BLaER1 treated with 17β-estradiol and CSF1 and Interleukin-3, amounts not matched to agents 10 nM and 100 nM (cell line): ENCODE results near the gene DNAH14.

Experiments
- H3K27ac ChIP-seq, 11 experiments: shearing (Covaris generic); formaldehyde crosslinking; 2 replicates each; pipeline ENCODE4 v1.8.1; 2022
- H3K27me3 ChIP-seq, 11 experiments: shearing (Covaris generic); formaldehyde crosslinking; 2 replicates each; pipeline ENCODE4 v1.8.1; 2022
- H3K36me3 ChIP-seq, 11 experiments: shearing (Covaris generic); formaldehyde crosslinking; 2 replicates each; pipeline ENCODE4 v1.8.1; 2022
- H3K4me1 ChIP-seq, 10 experiments: shearing (Covaris generic); formaldehyde crosslinking; 2 replicates each; pipeline ENCODE4 v1.8.1; 2022
- H3K4me2 ChIP-seq, 11 experiments: shearing (Covaris generic); formaldehyde crosslinking; 2 replicates each; pipeline ENCODE4 v1.8.1; 2022
- H3K4me3 ChIP-seq, 10 experiments: shearing (Covaris generic); formaldehyde crosslinking; 2 replicates each; pipeline ENCODE4 v1.8.1; 2022
- H3K9ac ChIP-seq, 11 experiments: shearing (Covaris generic); formaldehyde crosslinking; 2 replicates each; pipeline ENCODE4 v1.8.1; 2022
- H3K9me3 ChIP-seq, 11 experiments: shearing (Covaris generic); formaldehyde crosslinking; replicated peaks in 1 of 11; 2 replicates each; pipeline ENCODE4 v1.8.1; 2022
- H4K20me1 ChIP-seq, 11 experiments: shearing (Covaris generic); formaldehyde crosslinking; 2 replicates each; pipeline ENCODE4 v1.8.1; 2022
- Cebpa-rat ChIP-seq, 11 experiments: shearing (Covaris generic); IDR thresholded peaks; 2 replicates each; pipeline ENCODE4 v1.8.1; 2022

Gene DNAH14

GRCh38 chr1:224896130-224896781 lies 33.2 kb upstream of the DNAH14 start:
- no peak overlapping the region for H3K4me3 ChIP-seq
- H3K27ac ChIP-seq = no peak overlapping the region
- no peaks in the 10 kb centered on the region for H4K20me1 ChIP-seq
- H3K36me3 ChIP-seq = no peaks in the 10 kb centered on the region
- TF ChIP-seq Cebpa-rat (IDR thresholded peaks at IDR 0.05) = no peak
- H3K4me1 ChIP-seq = no peaks in the 10 kb centered on the region
- H3K27me3 ChIP-seq = no peaks in the 10 kb centered on the region
- no peak overlapping the region for H3K4me2 ChIP-seq
- H3K9ac ChIP-seq = no peak overlapping the region
- peaks cover 0 to 12% (median 6%) of the 10 kb centered on the region in 11 experiments; a peak in 12 of 22 replicates for H3K9me3 ChIP-seq

DNA sequence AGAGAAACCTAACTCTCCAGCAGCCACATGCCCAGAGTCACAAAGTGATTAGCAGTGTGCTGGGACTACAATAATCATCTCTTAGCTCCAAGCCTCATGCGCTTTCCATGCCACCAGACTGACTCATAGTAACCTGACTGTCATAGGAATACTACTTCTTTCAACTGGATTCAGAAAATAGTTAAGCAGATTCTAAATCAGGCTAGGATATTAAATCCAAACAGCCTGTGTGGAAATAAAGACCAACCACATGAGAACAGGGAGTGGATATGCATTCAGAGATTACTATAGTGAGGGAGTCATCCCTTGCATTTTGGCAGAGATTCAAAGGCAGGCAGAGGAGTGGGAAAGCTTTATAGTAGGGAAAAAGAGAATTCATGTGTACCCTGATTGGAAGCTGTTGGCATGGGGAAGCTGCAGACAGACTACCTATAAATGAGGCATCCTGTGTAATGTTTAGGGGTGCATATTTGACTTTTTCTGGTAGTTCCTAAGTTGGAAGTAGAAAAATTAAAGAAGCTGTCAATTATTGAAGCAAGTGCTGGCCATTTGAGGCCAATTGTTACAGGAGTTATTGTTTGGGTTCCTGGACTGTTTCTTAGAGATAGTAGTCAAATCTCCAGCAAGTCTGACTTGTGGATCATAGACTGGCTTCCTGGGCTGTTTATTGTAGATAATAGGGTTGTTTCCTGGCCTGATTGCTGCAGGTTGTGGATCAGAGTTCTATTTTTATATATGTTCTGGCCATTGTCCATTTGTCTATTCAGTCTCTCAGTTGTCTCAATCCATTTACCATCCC lies 31.7 kb upstream of the DNAH14 start:
- no peaks in the 10 kb centered on the region for H4K20me1 ChIP-seq
- H3K9me3 ChIP-seq = peaks cover 0 to 12% (median 6%) of the 10 kb centered on the region in 11 experiments; a peak in 12 of 22 replicates
- H3K27me3 ChIP-seq = no peaks in the 10 kb centered on the region
- no peaks in the 10 kb centered on the region for H3K36me3 ChIP-seq
- no peak overlapping the region for H3K4me2 ChIP-seq
- no peak for TF ChIP-seq Cebpa-rat (IDR thresholded peaks at IDR 0.05)
- no peak overlapping the region for H3K27ac ChIP-seq
- no peaks in the 10 kb centered on the region for H3K4me1 ChIP-seq
- H3K9ac ChIP-seq = no peak overlapping the region
- no peak overlapping the region for H3K4me3 ChIP-seq

- Histone ChIP-seq H3K4me3 (no peak overlapping the region), H3K4me1 (no peaks in the 10 kb centered on the region), H3K27ac (no peak overlapping the region), H3K9ac (no peak overlapping the region), H3K4me2 (no peak overlapping the region), H3K9me3 (peaks cover 0 to 12% (median 6%) of the 10 kb centered on the region in 11 experiments; a peak in 13 of 22 replicates), H3K27me3 (no peaks in the 10 kb centered on the region), H4K20me1 (no peaks in the 10 kb centered on the region), H3K36me3 (no peaks in the 10 kb centered on the region)
- no peak for TF ChIP-seq Cebpa-rat (IDR thresholded peaks at IDR 0.05)
These were observed 30.5 kb upstream of the DNAH14 start for GRCh38 chr1:224898937-224899336.

GRCh38 chr1:224900062-224900630 lies 29.3 kb upstream of the DNAH14 start:
- Histone ChIP-seq H3K9me3 (peaks cover 0 to 12% (median 8%) of the 10 kb centered on the region in 11 experiments; a peak in 13 of 22 replicates), H4K20me1 (no peaks in the 10 kb centered on the region), H3K27ac (no peak overlapping the region), H3K4me2 (no peak overlapping the region), H3K9ac (no peak overlapping the region), H3K27me3 (no peaks in the 10 kb centered on the region), H3K4me1 (no peaks in the 10 kb centered on the region), H3K36me3 (no peaks in the 10 kb centered on the region), H3K4me3 (no peak overlapping the region)
- TF ChIP-seq Cebpa-rat (IDR thresholded peaks at IDR 0.05) = no peak

GRCh38 chr1:224901087-224901810 lies 28.2 kb upstream of the DNAH14 start:
- Histone ChIP-seq H3K9ac (no peak overlapping the region), H3K4me1 (no peaks in the 10 kb centered on the region), H3K4me3 (no peak overlapping the region), H3K27ac (no peak overlapping the region), H3K36me3 (no peaks in the 10 kb centered on the region), H3K27me3 (no peaks in the 10 kb centered on the region), H3K9me3 (peaks cover 0 to 12% (median 8%) of the 10 kb centered on the region in 11 experiments; a peak in 13 of 22 replicates), H3K4me2 (no peak overlapping the region), H4K20me1 (no peaks in the 10 kb centered on the region)
- TF ChIP-seq Cebpa-rat (IDR thresholded peaks at IDR 0.05) = no peak

GRCh38 chr1:224903955-224904354 lies 25.5 kb upstream of the DNAH14 start:
- no peak overlapping the region for H3K27ac ChIP-seq
- H3K4me2 ChIP-seq = no peak overlapping the region
- H3K9ac ChIP-seq = no peak overlapping the region
- no peak for TF ChIP-seq Cebpa-rat (IDR thresholded peaks at IDR 0.05)
- H3K9me3 ChIP-seq = peaks cover 0 to 8% (median 0%) of the 10 kb centered on the region in 11 experiments; a peak in 4 of 22 replicates
- H4K20me1 ChIP-seq = no peaks in the 10 kb centered on the region
- no peaks in the 10 kb centered on the region for H3K36me3 ChIP-seq
- no peaks in the 10 kb centered on the region for H3K4me1 ChIP-seq
- H3K4me3 ChIP-seq = no peak overlapping the region
- no peaks in the 10 kb centered on the region for H3K27me3 ChIP-seq

DNA sequence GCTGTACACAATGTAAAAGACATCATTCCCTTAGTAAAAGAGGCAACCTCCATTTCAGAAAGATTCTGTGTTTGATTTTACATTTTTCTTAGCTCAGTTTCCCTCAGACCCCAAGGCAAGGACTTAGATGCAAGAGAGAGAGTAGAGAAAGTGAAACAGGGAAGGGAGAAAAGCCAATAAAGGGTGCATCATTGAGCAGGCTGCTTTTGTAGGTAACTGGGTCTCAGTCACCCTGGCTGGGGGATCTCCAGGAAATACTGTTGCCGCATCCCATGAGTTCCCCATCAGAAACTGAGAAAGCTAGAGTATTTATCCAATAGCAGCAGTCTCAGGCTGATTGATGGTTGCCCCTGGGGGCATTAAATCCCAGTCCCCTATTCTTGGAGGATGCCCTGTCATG lies 23.1 kb upstream of the DNAH14 start:
- H3K36me3 ChIP-seq = peaks cover 0 to under 1% (median 0%) of the 10 kb centered on the region in 11 experiments; a peak in 1 of 22 replicates
- H3K4me2 ChIP-seq = no peak overlapping the region
- H3K27ac ChIP-seq = no peak overlapping the region
- H3K9ac ChIP-seq = no peak overlapping the region
- no peaks in the 10 kb centered on the region for H3K27me3 ChIP-seq
- H3K4me3 ChIP-seq = no peak overlapping the region
- TF ChIP-seq Cebpa-rat (IDR thresholded peaks at IDR 0.05) = no peak
- no peaks in the 10 kb centered on the region for H4K20me1 ChIP-seq
- H3K4me1 ChIP-seq = no peaks in the 10 kb centered on the region
- peaks cover 18 to 28% (median 21%) of the 10 kb centered on the region in 11 experiments for H3K9me3 ChIP-seq

DNA sequence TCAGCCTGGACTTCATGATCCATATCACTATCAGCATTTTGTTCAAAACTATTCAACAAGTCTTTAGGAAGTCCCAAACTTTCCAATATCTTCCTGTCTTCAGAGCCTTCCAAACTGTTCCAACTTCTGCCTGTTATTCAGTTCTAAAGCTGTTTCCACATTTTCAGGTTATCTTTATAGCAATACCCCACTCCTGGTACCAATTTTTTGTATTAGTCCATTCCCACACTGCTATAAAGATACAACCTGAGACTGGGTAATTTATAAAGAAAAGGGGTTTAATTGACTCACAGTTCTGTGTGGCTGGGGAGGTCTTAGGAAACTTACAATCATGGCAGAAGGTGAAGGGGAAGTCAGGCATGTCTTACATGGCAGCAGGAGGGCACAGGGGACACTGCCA lies 18.3 kb upstream of the DNAH14 start:
- no peak overlapping the region for H3K27ac ChIP-seq
- no peaks in the 10 kb centered on the region for H3K4me1 ChIP-seq
- H3K4me3 ChIP-seq = no peak overlapping the region
- no peaks in the 10 kb centered on the region for H3K27me3 ChIP-seq
- no peak overlapping the region for H3K4me2 ChIP-seq
- H3K36me3 ChIP-seq = peaks cover 0 to 6% (median 0%) of the 10 kb centered on the region in 11 experiments; a peak in 1 of 22 replicates
- H3K9ac ChIP-seq = no peak overlapping the region
- H3K9me3 ChIP-seq = peaks cover 49 to 71% (median 56%) of the 10 kb centered on the region in 11 experiments
- TF ChIP-seq Cebpa-rat (IDR thresholded peaks at IDR 0.05) = no peak
- H4K20me1 ChIP-seq = no peaks in the 10 kb centered on the region
